ENCODE data around the gene PRLR. TPM values are rescaled to one million over a fixed set of nuclear protein-coding genes. Genes with fewer than 3 reads are reported as not detected.
"Not testable (repeated sequence)": the region's sequence is repeated elsewhere in the genome, so short reads cannot be mapped to it uniquely, and the experiment has no call there.

Gene PRLR
- total and polyA plus RNA-seq, 10 donors: 0.02 to 0.82 (median 0.26) TPM

GRCh38 chr5:35114698-35115097 is 115.6 kb downstream of the PRLR start:
- intact Hi-C loops (cut with DNase I; ENCODE audit: low total_unique reads): no loop called here
- H3K9me3 ChIP-seq: no peaks in the 10 kb centered on the region
- DNase-seq: no peak
- H3K4me3 ChIP-seq: no peak overlapping the region
- H3K27ac ChIP-seq: no peak overlapping the region
- H3K36me3 ChIP-seq: no peaks in the 10 kb centered on the region
- WGBS, 5 donors: 80 to 89% (median 85%) methylated on average over 4 of the region's 4 CpGs
- TF ChIP-seq POLR2AphosphoS5 (IDR thresholded peaks at IDR 0.05) (no peak), POLR2A (IDR thresholded peaks at IDR 0.05) (no peak), CTCF (IDR thresholded peaks at IDR 0.05 in 8 of 11, conservative IDR thresholded peaks at IDR 0.05 in 3 of 11) (no peak)
- no peaks in the 10 kb centered on the region for H3K4me1 ChIP-seq
- peaks cover 0 to 8% (median 0%) of the 10 kb centered on the region in 7 donors for H3K27me3 ChIP-seq (replicated peaks in 1 of 7)

- Histone ChIP-seq H3K36me3 (no peaks in the 10 kb centered on the region), H3K9me3 (peaks cover 0 to 8% (median 0%) of the 10 kb centered on the region in 8 donors), H3K4me3 (no peak overlapping the region), H3K4me1 (no peaks in the 10 kb centered on the region), H3K27ac (no peak overlapping the region), H3K27me3 (replicated peaks in 1 of 7) (peaks cover 0 to 8% (median 0%) of the 10 kb centered on the region in 7 donors)
- intact Hi-C loops (cut with DNase I; ENCODE audit: low total_unique reads): no loop called here
- TF ChIP-seq CTCF (IDR thresholded peaks at IDR 0.05 in 8 of 11, conservative IDR thresholded peaks at IDR 0.05 in 3 of 11) (no peak), POLR2AphosphoS5 (IDR thresholded peaks at IDR 0.05) (no peak), POLR2A (IDR thresholded peaks at IDR 0.05) (no peak)
- WGBS, 5 donors: 36 to 51% (median 42%) methylated on average over 4 of the region's 4 CpGs
- no peak for DNase-seq
Measured at GRCh38 chr5:35112300-35112699, 118.0 kb downstream of the PRLR start.

GRCh38 chr5:35104550-35104949 is 125.7 kb downstream of the PRLR start:
- intact Hi-C loops (cut with DNase I; ENCODE audit: low total_unique reads): not testable (repeated sequence)

GRCh38 chr5:35103637-35104299 is 126.5 kb downstream of the PRLR start:
- WGBS, 5 donors: 80 to 88% (median 86%) methylated on average over 5 of the region's 5 CpGs

More at GRCh38 chr5:35104550-35104949, 125.7 kb downstream of the PRLR start:
- not testable (repeated sequence) for H3K9me3 ChIP-seq, H3K4me3 ChIP-seq, H3K27ac ChIP-seq, H3K4me1 ChIP-seq, DNase-seq, H3K36me3 ChIP-seq
- H3K27me3 ChIP-seq (replicated peaks in 1 of 7): peaks cover 0 to 14% (median 0%) of the 10 kb centered on the region in 7 donors
- WGBS, 5 donors: 78 to 82% (median 81%) methylated on average over 11 of the region's 11 CpGs

GRCh38 chr5:35101720-35102119 is 128.6 kb downstream of the PRLR start:
- H3K9me3 ChIP-seq; H3K4me3 ChIP-seq; intact Hi-C loops (cut with DNase I; ENCODE audit: low total_unique reads); H3K4me1 ChIP-seq; DNase-seq; H3K36me3 ChIP-seq; H3K27ac ChIP-seq: not testable (repeated sequence)
- H3K27me3 ChIP-seq (replicated peaks in 1 of 7): peaks cover 0 to 23% (median 0%) of the 10 kb centered on the region in 7 donors
- WGBS, 5 donors: 90 to 95% (median 93%) methylated on average over 9 of the region's 9 CpGs

More at GRCh38 chr5:35103637-35104299, 126.5 kb downstream of the PRLR start:
- H3K27ac ChIP-seq: no peak overlapping the region
- H3K27me3 ChIP-seq (replicated peaks in 1 of 7): peaks cover 0 to 14% (median 0%) of the 10 kb centered on the region in 7 donors
- H3K9me3 ChIP-seq: peaks cover 0 to 5% (median 0%) of the 10 kb centered on the region in 8 donors
- intact Hi-C loops (cut with DNase I; ENCODE audit: low total_unique reads): no loop called here
- no peak overlapping the region for H3K4me3 ChIP-seq
- H3K36me3 ChIP-seq: no peaks in the 10 kb centered on the region
- no peaks in the 10 kb centered on the region for H3K4me1 ChIP-seq
- TF ChIP-seq POLR2AphosphoS5 (IDR thresholded peaks at IDR 0.05): no peak
- TF ChIP-seq POLR2A (IDR thresholded peaks at IDR 0.05): no peak
- TF ChIP-seq CTCF (IDR thresholded peaks at IDR 0.05 in 8 of 11, conservative IDR thresholded peaks at IDR 0.05 in 3 of 11): no peak
- no peak for DNase-seq
